Rectal smooth muscle tissue (tissue), 1 donor: ENCODE measurements around the gene PPP1R14C.

ENCODE experiments used
- H3K27ac ChIP-seq: one replicate; pipeline ENCODE4 v1.7.0; 2013; ENCODE audit warnings: low read depth, low read length, inconsistent platforms
- H3K27me3 ChIP-seq: one replicate; pipeline ENCODE4 v1.7.0; 2013; ENCODE audit warnings: low read length; ENCODE audit not compliant: control insufficient read depth, insufficient read depth
- H3K36me3 ChIP-seq: one replicate; pipeline ENCODE4 v1.7.0; 2013; ENCODE audit warnings: low read length; ENCODE audit not compliant: control insufficient read depth, insufficient read depth
- H3K4me1 ChIP-seq: one replicate; pipeline ENCODE4 v1.7.0; 2013; ENCODE audit warnings: low read length; ENCODE audit not compliant: control insufficient read depth, insufficient read depth
- H3K4me3 ChIP-seq: one replicate; pipeline ENCODE4 v1.7.0; 2013; ENCODE audit warnings: low read length
- H3K9ac ChIP-seq: one replicate; pipeline ENCODE4 v1.7.0; 2013; ENCODE audit warnings: low read length

Gene PPP1R14C

DNA sequence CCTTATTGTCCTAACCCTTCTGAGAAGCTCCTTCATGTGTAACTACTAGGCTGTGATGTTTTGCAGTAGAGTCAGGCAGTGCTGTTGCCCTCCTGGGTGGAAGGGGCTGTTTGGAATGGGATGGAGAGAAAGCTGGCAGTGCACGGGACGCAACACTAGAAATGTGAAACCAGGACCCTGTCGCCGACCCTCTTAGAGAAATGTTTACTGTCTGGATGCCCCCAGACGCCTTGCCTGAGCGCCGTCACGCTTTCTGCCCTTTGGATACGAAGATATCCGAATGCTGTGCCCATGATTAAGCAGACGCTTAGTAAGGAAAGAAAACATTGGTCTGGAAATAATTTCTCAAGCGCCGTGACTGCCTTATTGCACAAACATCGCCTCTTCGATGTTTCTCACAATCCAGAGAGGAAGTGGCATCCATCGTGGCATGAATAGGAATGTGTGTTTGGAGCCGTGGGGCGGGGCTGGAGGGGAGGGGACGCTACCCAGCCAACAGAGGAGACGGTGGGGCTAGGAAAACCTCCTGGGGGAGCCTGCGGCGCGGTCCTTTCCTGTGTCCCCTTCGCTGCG lies 661 bp upstream of the PPP1R14C start:
- Histone ChIP-seq H3K27me3 (peaks cover 5% of the 10 kb centered on the region), H3K4me1 (no peaks in the 10 kb centered on the region), H3K36me3 (no peaks in the 10 kb centered on the region), H3K27ac (no peak overlapping the region), H3K4me3 (peak overlapping the region; percentile 63), H3K9ac (no peak overlapping the region)

- H3K4me1 ChIP-seq, result no peaks in the 10 kb centered on the region
- no peak overlapping the region for H3K9ac ChIP-seq
- H3K27ac ChIP-seq, result no peak overlapping the region
- H3K36me3 ChIP-seq, result no peaks in the 10 kb centered on the region
- H3K27me3 ChIP-seq, result peaks cover 6% of the 10 kb centered on the region
- peak overlapping the region; percentile 63 for H3K4me3 ChIP-seq
Measured at GRCh38 chr6:150143516-150144293, 861 bp downstream of the PPP1R14C start.

DNA sequence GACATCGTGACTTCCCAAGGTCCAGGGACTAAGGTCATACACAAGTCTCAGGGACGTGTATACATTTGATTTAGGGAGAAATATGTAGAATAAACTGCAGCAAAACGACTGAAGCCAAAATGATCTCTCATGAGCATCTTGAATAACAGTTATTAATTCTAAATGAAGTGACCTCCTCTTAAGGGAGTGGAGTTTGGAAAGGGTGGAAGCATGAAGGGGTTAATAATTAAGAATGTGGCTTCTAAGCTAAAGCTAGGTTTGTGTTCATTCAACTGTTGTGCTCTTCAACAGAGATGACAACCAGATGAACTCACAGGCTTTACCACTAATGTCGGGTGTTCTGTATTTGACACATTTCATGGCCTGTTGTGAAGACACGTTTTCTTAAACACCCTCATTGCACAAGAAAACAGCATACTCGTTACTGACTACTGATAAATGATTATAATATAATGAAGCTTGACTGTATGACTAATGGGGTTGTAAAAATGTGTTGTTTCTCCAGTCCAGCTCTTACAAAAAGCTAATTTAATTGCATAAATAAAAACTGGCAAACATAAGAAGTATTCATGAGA lies 1.5 kb downstream of the PPP1R14C start:
- no peaks in the 10 kb centered on the region for H3K4me1 ChIP-seq
- no peaks in the 10 kb centered on the region for H3K36me3 ChIP-seq
- no peak overlapping the region for H3K27ac ChIP-seq
- peak overlapping the region; percentile 63 for H3K4me3 ChIP-seq
- no peak overlapping the region for H3K9ac ChIP-seq
- peaks cover 6% of the 10 kb centered on the region for H3K27me3 ChIP-seq

DNA sequence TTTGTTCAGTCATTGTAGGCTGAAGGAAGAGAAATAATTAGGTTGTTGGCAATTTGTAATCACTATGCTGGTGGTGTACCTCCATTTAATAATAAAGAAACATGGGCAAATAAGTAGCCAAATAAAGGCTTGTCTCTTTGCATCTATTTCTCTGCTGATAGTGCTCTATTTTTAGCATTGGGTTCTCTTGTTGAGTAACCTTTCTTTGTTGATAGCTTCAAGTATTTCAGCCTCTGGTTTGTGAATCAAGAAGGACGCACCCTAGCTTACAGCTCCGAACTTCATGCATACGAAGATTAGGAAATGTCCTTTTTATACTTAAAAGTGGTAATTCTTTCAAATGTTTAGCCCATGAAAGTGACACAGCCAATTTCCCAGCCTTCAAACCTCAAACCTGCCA lies 2.6 kb downstream of the PPP1R14C start:
- no peaks in the 10 kb centered on the region for H3K4me1 ChIP-seq
- no peaks in the 10 kb centered on the region for H3K36me3 ChIP-seq
- H3K27ac ChIP-seq, result no peak overlapping the region
- H3K27me3 ChIP-seq, result peaks cover 6% of the 10 kb centered on the region
- no peak overlapping the region for H3K9ac ChIP-seq
- no peak overlapping the region for H3K4me3 ChIP-seq

DNA sequence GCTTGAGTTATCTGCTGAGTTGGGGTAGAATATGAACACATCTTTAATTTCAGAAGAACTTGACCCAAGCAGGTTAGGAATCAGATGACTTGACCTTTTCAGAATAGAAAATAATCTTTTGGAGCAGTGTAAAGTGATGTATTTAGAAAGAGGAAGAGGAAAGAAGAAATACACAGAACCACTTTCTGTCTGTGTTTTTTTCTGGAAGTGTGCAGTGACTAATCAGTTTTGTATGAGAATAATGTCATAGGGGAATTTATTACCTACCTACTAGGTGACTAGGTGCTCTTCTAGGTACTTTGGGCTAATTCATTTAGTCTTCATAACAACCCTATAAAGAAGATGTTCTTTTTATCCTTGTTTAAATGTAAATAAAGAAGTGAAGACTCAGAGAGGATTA lies 3.0 kb downstream of the PPP1R14C start:
- Histone ChIP-seq H3K36me3 (no peaks in the 10 kb centered on the region), H3K27ac (no peak overlapping the region), H3K4me3 (no peak overlapping the region), H3K9ac (no peak overlapping the region), H3K27me3 (peaks cover 6% of the 10 kb centered on the region), H3K4me1 (no peaks in the 10 kb centered on the region)

- peaks cover 6% of the 10 kb centered on the region for H3K27me3 ChIP-seq
- H3K36me3 ChIP-seq, result no peaks in the 10 kb centered on the region
- no peak overlapping the region for H3K27ac ChIP-seq
- H3K4me1 ChIP-seq, result no peaks in the 10 kb centered on the region
- H3K4me3 ChIP-seq, result no peak overlapping the region
- no peak overlapping the region for H3K9ac ChIP-seq
Measured at GRCh38 chr6:150146436-150146835, 3.6 kb downstream of the PPP1R14C start.

DNA sequence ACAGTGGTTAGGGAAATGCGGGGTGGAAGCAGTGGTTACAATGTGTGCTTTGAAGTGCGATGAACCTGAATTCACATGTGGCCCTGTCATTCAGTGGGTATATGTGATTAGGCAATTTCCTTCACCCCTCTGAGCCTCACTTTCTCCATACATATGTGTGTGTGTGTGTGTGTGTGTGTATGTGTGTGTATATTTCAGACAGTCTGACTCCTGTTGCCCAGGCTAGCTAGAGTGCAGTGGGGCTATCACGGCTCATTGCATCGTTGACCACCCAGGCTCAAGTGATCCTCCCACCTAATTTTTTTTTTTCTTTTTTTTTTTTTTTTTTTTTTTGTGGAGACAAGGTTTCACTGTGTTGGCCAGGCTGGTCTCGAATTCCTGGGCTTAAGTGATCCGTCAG lies 6.3 kb downstream of the PPP1R14C start:
- Histone ChIP-seq H3K27me3 (peaks cover 3% of the 10 kb centered on the region), H3K4me3 (no peak overlapping the region), H3K27ac (no peak overlapping the region), H3K9ac (no peak overlapping the region), H3K4me1 (no peaks in the 10 kb centered on the region), H3K36me3 (no peaks in the 10 kb centered on the region)

- Histone ChIP-seq H3K27ac (no peak overlapping the region), H3K27me3 (peaks cover 1% of the 10 kb centered on the region), H3K4me3 (no peak overlapping the region), H3K9ac (no peak overlapping the region), H3K36me3 (no peaks in the 10 kb centered on the region), H3K4me1 (no peaks in the 10 kb centered on the region)
Measured at GRCh38 chr6:150150458-150150820, 7.6 kb downstream of the PPP1R14C start.

DNA sequence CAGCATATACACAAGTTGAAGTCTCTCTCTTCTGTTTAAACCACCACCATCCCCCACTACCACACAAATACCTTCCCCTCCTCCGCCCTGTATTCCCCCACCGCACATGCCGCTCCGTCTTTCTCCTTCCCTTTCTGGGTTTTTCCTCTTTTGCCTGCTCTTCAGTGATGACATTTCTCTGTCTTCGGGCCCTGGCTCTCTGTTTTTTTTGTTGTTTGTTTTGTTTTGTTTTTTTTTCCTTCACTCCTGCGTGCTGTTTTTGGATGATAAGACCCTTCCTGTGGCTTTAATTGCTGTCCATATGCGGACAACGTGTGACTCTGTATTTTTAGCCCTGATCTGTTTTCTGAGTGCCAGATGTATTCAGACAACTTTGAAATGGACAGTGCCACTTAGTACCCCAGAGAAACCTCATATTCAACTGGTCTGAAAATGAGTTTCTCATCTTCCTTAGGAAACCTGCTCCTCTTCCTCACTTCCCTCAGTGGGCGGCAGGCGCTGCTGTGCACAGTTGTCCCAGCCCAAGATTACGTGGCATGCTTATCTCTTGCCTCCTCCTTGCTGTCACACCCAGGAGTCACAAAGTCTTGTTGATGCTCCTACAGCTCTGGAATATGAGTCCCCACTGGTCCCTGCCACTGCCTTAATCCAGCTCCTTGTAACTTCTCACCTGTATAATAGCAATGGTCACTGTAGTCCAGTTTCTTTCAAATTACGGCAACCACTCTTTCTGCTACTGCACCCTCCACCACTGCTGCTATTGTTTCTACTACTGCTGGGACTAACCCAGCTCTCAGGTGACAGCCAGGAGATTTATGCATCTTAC lies 8.2 kb downstream of the PPP1R14C start:
- Histone ChIP-seq H3K36me3 (no peaks in the 10 kb centered on the region), H3K27ac (no peak overlapping the region), H3K9ac (no peak overlapping the region), H3K4me3 (no peak overlapping the region), H3K27me3 (peaks cover 1% of the 10 kb centered on the region), H3K4me1 (no peaks in the 10 kb centered on the region)

- Histone ChIP-seq H3K27ac (no peak overlapping the region), H3K4me1 (no peaks in the 10 kb centered on the region), H3K4me3 (no peak overlapping the region), H3K36me3 (no peaks in the 10 kb centered on the region), H3K27me3 (peaks cover 1% of the 10 kb centered on the region), H3K9ac (no peak overlapping the region)
Measured at GRCh38 chr6:150152891-150153876, 10.3 kb downstream of the PPP1R14C start.

DNA sequence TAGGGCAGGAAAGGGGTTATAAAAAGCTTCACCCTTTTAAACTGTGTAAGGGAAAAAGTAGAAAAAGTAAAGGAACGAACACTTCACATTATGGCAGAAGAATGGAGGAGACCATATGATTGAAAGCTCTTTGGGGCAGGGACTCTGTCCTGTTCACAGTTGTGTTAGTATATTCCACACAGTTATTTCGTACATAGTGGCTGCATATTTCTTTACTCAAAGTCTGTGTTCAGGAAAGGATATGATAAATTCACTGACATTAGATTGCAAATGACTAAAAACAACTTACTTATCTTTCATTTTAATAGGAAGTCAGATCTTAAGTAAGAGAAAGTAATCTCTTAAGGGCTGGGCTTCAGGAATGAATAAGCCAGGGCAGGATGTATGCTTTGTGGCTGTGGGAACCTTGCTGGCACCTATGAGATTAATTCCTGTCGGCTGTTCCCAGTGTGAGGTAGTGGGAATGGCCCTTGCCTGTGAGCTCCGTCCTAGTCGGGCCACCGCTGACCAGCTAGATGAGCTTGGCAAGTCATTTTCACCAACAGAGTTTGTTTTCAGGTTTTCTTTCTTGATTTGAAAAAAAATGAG lies 11.2 kb downstream of the PPP1R14C start:
- Histone ChIP-seq H3K27me3 (no peaks in the 10 kb centered on the region), H3K36me3 (no peaks in the 10 kb centered on the region), H3K27ac (no peak overlapping the region), H3K4me1 (no peaks in the 10 kb centered on the region), H3K9ac (no peak overlapping the region), H3K4me3 (no peak overlapping the region)
